ENCODE data around the gene NXPE1. TPM values are rescaled to one million over a fixed set of nuclear protein-coding genes. Genes with fewer than 3 reads are reported as not detected.

The NXPE1 gene
- polyA plus RNA-seq, 1 experiment, result not detected

DNA sequence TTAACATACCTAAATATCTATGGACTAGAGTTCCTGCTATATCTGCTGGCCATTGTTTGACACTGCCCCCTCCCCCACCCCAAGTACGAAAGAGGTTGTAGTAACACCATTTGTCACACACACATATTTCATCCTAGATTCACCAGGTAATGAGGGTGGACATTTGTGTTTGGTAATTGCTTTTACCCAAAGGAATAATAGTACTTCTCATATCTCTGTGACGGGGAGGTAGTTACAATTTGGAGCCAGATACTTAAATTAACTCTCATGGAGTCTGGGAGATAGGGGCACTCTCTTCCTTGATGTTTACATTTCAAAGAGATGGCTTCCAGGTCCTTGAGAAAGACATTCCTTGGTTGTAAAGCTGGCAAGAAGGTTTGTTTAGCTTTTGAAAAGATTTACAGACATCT lies 81.7 kb downstream of the NXPE1 start:
- DNase-seq (ENCODE audit: low read depth), result no peak
- no peaks in the 10 kb centered on the region for H3K36me3 ChIP-seq (ENCODE audit: control insufficient read depth, insufficient read depth, low read length)
- ChIA-PET POLR2A (no interaction called here), CTCF (no interaction called here)
- no peak overlapping the region for H3K4me3 ChIP-seq (ENCODE audit: low read depth, low read length)
- no peak for TF ChIP-seq CTCF (IDR thresholded peaks at IDR 0.05; ENCODE audit: insufficient read depth, low read depth, low read length)
- H3K27me3 ChIP-seq (ENCODE audit: control insufficient read depth, insufficient read depth, low read length), result no peaks in the 10 kb centered on the region

DNA sequence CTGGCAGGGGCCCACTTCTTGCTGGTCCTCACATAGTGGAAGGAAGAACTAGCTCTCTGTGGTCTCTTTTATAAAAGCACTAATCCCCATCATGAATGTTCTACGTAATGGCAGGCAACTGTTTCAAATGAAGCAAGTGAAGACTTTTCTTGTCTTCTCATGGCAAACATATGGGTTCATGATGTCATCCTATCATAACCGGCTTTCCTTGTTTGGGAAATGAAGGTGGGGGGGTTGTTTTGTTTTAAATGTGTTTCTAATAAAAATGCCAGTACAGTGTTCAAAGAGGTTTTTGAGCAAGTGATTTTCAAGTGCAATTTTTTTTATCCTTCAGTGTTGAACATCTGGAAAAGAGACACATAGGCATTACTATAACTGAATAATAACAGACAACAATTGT lies 87.0 kb downstream of the NXPE1 start:
- no peaks in the 10 kb centered on the region for H3K27me3 ChIP-seq (ENCODE audit: control insufficient read depth, insufficient read depth, low read length)
- no peak for TF ChIP-seq CTCF (IDR thresholded peaks at IDR 0.05; ENCODE audit: insufficient read depth, low read depth, low read length)
- DNase-seq (ENCODE audit: low read depth), result no peak
- ChIA-PET POLR2A (no interaction called here), CTCF (no interaction called here)
- no peaks in the 10 kb centered on the region for H3K36me3 ChIP-seq (ENCODE audit: control insufficient read depth, insufficient read depth, low read length)
- H3K4me3 ChIP-seq (ENCODE audit: low read depth, low read length), result no peak overlapping the region

Small RNA genes within 50 kb of the gene (small RNA-seq; reads per million reads assigned to genes)
- gene RF01210 (ENCODE audit: insufficient read length, low read depth, low replicate concordance), result not detected

Other genes with a start within 250 kb of the NXPE1 start
- gene C11orf71, start 159.4 kb downstream of the NXPE1 start, polyA plus RNA-seq (2011; rRNA removed), result 2.1 and 2.2 TPM in 2 replicates
- 35.5 and 61.1 TPM in 2 replicates for gene RBM7, start 159.2 kb downstream of the NXPE1 start, polyA plus RNA-seq (2011; rRNA removed)
- gene REXO2, start 120.4 kb downstream of the NXPE1 start, polyA plus RNA-seq (2011; rRNA removed), result 266 and 420 TPM in 2 replicates
- gene NXPE4, start 35.9 kb upstream of the NXPE1 start, polyA plus RNA-seq (2011; rRNA removed), result not detected in 2 replicates
- gene NXPE2, start 118.6 kb upstream of the NXPE1 start, polyA plus RNA-seq (2011; rRNA removed), result 0.04 and 0.06 TPM in 2 replicates

Data from BJ (cell line).